TTC549 (cell line): Measurements from ENCODE around the gene MMS22L.

Experiments used
- FAIRE-seq: peaks from 2 replicates; lab custom pipeline; 2012; peaks lifted over from hg19 to GRCh38; lab: Jason Lieb, UNC

MMS22L gene, protein sequence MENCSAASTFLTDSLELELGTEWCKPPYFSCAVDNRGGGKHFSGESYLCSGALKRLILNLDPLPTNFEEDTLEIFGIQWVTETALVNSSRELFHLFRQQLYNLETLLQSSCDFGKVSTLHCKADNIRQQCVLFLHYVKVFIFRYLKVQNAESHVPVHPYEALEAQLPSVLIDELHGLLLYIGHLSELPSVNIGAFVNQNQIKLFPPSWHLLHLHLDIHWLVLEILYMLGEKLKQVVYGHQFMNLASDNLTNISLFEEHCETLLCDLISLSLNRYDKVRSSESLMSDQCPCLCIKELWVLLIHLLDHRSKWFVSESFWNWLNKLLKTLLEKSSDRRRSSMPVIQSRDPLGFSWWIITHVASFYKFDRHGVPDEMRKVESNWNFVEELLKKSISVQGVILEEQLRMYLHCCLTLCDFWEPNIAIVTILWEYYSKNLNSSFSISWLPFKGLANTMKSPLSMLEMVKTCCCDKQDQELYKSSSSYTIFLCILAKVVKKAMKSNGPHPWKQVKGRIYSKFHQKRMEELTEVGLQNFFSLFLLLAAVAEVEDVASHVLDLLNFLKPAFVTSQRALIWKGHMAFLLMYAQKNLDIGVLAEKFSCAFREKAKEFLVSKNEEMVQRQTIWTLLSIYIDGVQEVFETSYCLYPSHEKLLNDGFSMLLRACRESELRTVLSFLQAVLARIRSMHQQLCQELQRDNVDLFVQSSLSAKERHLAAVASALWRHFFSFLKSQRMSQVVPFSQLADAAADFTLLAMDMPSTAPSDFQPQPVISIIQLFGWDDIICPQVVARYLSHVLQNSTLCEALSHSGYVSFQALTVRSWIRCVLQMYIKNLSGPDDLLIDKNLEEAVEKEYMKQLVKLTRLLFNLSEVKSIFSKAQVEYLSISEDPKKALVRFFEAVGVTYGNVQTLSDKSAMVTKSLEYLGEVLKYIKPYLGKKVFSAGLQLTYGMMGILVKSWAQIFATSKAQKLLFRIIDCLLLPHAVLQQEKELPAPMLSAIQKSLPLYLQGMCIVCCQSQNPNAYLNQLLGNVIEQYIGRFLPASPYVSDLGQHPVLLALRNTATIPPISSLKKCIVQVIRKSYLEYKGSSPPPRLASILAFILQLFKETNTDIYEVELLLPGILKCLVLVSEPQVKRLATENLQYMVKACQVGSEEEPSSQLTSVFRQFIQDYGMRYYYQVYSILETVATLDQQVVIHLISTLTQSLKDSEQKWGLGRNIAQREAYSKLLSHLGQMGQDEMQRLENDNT

GRCh38 chr6:97282726-97283617, at the start of gene MMS22L:
Gene MMS22L (minus strand): TSS chr6:97283216. CDS start chr6:97282477, 739 bp downstream.
- peak; percentile 86 for FAIRE-seq

- FAIRE-seq: no peak
These were observed 39.8 kb upstream of the MMS22L start for GRCh38 chr6:97322811-97323210.

- no peak for FAIRE-seq
These were observed 39.2 kb upstream of the MMS22L start for GRCh38 chr6:97322226-97322625.

- no peak for FAIRE-seq
These were observed 34.0 kb upstream of the MMS22L start for GRCh38 chr6:97316978-97317377.

GRCh38 chr6:97312241-97312640, 29.2 kb upstream of the MMS22L start:
- FAIRE-seq: no peak

GRCh38 chr6:97306544-97307320, 23.7 kb upstream of the MMS22L start:
- no peak for FAIRE-seq

- no peak for FAIRE-seq
These were observed 22.5 kb upstream of the MMS22L start for GRCh38 chr6:97305414-97306066.

- no peak for FAIRE-seq
These were observed 21.7 kb upstream of the MMS22L start for GRCh38 chr6:97304701-97305100.

DNA sequence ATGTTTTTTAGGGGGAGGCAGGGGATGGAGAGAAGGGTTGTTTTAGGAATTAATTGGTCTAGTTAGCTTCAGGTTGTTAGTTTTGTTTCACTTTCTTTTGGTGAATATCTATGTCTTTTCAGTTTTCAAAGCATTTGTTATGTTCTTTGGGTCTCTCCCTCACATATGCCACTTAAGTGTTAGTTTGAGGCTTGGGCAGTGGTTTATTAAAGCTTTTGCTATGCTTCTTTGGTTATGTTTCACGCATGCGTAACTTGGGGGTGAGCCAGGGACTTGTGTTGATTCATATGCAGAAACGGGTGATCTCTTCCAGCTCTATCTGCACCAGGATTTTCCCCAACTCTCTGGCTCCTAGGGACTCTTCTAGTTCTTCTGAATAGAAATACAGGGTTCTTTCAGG, 11.4 kb upstream of the MMS22L start:
- no peak for FAIRE-seq

DNA sequence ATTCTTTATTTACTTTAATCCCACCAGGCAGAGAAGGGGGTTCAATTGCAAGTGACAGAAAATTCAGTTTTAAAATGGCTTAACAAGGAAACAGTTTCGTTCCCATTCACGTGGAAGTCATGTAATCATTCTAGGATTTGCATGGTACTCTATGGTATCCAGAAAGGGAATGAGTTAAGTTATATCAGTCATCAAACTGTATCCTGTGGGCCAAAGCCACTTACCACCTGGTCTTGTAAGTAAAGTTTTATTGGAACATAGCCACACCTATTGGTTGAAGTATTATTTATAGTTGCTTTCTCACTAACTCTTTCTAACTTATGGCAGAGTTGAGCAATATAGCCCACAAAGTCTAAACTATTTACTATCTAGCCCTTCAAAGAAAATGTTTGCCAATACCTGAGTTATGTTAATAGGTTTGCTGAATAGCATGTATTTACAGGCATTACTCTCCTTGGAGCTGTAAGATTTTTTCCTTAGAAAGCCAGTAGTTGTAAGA, 10.2 kb upstream of the MMS22L start:
- FAIRE-seq: no peak

GRCh38 chr6:97292671-97293070, 9.7 kb upstream of the MMS22L start:
- no peak for FAIRE-seq

DNA sequence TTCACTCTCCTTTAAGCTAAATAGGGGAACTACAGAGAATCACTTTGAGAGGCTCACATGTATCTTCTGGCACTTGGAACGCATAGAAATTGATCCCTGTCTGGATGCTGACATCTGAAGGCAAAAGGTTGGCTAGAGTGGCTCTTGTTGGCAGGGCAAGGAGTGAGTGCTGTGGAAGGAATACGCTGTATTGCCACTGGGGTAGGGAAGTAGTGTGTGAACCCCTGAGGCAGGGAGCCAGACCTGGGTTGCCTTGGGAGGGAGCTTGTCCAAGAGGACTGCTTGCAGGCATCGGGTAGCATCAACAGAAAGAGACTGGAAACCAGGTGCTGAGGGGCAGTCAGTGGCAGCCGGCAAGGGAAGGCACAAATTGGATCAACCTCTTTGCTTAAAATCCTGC, 8.9 kb upstream of the MMS22L start:
- no peak for FAIRE-seq

DNA sequence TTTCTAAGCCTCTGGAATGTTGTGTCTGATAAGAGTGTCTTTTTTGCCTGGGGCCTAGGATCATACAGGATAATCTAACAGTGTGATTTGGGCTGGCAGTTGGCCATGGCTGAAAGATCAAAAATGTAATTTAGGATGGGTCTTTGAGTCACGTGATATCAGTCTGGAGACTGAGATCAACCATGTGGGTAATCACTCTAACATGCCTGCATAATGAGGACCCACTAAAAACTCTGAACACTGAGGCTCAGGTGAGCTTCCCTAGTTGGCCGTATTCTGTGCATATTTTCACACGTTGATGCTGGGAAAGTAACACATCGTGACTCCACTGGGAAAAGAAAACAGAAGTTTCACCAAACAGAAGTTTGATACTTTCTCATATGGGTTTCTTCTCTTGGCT, 6.3 kb upstream of the MMS22L start:
- no peak for FAIRE-seq

GRCh38 chr6:97288188-97288587, 5.2 kb upstream of the MMS22L start:
- no peak for FAIRE-seq

DNA sequence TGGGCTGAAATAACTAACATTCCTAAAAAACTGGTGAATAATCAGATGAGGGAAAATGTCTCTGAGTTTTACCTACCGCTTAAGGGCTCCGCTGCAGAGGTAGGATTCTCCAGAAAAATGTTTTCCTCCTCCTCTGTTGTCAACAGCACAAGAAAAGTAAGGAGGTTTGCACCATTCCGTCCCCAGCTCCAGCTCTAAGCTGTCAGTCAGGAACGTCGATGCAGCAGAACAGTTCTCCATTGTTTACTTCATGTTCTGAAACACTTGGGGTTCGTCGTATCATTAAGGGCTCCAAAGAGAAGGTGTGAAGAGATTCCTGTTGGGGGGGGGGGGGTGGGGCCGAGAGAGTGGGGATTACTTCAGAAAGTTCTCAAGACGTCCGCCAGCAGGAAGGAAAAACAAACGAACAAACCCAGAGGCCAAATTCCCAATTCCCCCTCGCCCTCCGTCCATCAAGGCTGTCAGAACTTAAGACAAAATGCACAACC, 734 bp downstream of the MMS22L start:
- no peak for FAIRE-seq

- no peak for FAIRE-seq
These were observed 2.2 kb downstream of the MMS22L start for GRCh38 chr6:97280766-97281165.

- FAIRE-seq: no peak
These were observed 7.2 kb downstream of the MMS22L start for GRCh38 chr6:97275804-97276203.

DNA sequence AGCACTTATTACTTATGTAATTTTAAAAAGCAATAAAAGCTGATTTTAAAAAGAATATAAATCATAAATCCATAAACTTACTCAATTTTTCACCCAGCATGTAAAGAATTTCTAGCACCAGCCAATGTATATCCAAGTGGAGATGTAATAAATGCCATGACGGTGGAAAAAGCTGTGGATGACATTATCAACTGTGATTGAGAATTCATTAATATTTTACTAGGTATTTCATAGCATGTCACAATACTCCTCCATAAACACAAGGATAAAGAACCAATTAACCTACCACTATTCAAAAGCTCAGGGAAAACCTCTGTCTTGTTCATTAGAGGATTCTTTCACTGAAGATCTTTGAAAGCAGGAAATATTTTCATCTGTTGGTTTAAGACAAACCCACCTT, 13.2 kb downstream of the MMS22L start:
- FAIRE-seq: no peak

DNA sequence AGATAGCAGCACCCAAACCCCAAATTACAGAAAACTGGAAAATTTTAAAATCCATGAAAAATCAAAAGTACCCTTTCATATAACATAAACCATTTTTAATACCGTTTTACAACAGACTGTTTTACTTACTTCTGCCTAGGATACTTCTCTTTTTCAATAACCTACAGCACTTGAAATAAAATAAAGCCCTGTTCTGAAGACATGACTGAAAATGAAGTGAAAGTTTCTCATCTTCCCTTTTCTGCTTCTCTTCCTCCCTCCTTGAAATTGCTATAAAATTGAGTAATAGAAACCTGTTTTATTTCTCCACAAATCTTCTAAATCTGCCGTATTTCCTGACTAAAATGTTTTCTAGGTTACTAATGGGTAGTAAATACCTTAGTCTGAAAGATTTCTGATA, 20.3 kb downstream of the MMS22L start:
- no peak for FAIRE-seq

- FAIRE-seq: no peak
These were observed 36.2 kb downstream of the MMS22L start for GRCh38 chr6:97246842-97247241.
